ENCODE results near the gene TBL1XR1.

The TBL1XR1 gene

GRCh38 chr3:177069514-177070329 is 127.6 kb downstream of the TBL1XR1 start:
- no peak overlapping the region for H3K4me3 ChIP-seq (replicated peaks; ENCODE audit: low read depth, low read length)
- DNase-seq (ENCODE audit: extremely low read depth, insufficient read length) = no peak

DNA sequence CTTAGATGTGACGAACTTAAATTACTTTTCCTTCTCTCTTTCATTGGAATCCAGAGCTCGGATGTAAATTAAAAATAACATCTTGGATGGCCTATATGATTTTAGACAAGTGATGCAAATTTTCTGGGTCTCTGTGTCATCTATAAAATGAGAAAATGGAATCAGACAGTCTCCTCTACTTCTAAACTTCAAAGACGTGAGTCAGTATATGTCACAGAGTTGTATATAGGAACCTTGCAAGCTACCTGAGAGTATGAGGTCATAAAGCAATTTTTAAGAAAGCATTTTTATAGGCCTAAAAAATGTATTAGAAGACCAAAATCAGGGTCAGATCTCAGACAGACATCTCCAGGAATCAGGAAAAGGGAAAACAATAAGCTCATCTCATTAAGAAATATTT is 128.3 kb downstream of the TBL1XR1 start:
- H3K36me3 ChIP-seq (ENCODE audit: control insufficient read depth, insufficient read depth, low read length) = no peaks in the 10 kb centered on the region
- TF ChIP-seq, protein P1, sequence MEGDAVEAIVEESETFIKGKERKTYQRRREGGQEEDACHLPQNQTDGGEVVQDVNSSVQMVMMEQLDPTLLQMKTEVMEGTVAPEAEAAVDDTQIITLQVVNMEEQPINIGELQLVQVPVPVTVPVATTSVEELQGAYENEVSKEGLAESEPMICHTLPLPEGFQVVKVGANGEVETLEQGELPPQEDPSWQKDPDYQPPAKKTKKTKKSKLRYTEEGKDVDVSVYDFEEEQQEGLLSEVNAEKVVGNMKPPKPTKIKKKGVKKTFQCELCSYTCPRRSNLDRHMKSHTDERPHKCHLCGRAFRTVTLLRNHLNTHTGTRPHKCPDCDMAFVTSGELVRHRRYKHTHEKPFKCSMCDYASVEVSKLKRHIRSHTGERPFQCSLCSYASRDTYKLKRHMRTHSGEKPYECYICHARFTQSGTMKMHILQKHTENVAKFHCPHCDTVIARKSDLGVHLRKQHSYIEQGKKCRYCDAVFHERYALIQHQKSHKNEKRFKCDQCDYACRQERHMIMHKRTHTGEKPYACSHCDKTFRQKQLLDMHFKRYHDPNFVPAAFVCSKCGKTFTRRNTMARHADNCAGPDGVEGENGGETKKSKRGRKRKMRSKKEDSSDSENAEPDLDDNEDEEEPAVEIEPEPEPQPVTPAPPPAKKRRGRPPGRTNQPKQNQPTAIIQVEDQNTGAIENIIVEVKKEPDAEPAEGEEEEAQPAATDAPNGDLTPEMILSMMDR (IDR thresholded peaks at IDR 0.05; ENCODE audit: insufficient read depth, low read length, poor library complexity, severe bottlenecking) = no peak
- no peak for DNase-seq (ENCODE audit: extremely low read depth, insufficient read length)
- no peaks in the 10 kb centered on the region for H3K27me3 ChIP-seq (replicated peaks; ENCODE audit: control insufficient read depth, insufficient read depth, low read length)
- H3K4me3 ChIP-seq (replicated peaks; ENCODE audit: low read depth, low read length) = no peak overlapping the region

More at GRCh38 chr3:177069514-177070329, 127.6 kb downstream of the TBL1XR1 start:
- Histone ChIP-seq H3K36me3 (ENCODE audit: control insufficient read depth, insufficient read depth, low read length) (no peaks in the 10 kb centered on the region), H3K27me3 (replicated peaks; ENCODE audit: control insufficient read depth, insufficient read depth, low read length) (no peaks in the 10 kb centered on the region)
- TF ChIP-seq, protein P1 (IDR thresholded peaks at IDR 0.05; ENCODE audit: insufficient read depth, low read length, poor library complexity, severe bottlenecking) = no peak

DNA sequence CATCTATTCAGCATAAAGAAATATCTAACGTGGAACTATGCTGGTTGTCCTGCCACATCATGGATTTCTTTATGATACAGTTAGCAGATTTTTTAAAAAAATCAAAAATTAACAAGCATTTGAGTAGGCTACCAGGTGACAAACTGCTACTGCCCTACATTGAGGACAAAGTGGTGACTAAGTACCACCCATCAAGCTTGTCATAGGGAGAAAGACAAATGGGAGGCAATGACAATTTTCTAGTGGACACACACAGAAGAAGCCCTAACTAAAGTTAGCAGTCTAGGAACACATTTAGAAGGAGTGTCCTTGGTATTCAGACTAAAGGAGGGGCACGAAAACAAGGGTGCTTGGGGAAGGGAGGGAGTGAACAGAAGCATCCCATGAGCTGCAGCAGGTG is 131.2 kb downstream of the TBL1XR1 start:
- H3K36me3 ChIP-seq (ENCODE audit: control insufficient read depth, insufficient read depth, low read length) = no peaks in the 10 kb centered on the region; the same call in 1 of the 2 replicates

DNA sequence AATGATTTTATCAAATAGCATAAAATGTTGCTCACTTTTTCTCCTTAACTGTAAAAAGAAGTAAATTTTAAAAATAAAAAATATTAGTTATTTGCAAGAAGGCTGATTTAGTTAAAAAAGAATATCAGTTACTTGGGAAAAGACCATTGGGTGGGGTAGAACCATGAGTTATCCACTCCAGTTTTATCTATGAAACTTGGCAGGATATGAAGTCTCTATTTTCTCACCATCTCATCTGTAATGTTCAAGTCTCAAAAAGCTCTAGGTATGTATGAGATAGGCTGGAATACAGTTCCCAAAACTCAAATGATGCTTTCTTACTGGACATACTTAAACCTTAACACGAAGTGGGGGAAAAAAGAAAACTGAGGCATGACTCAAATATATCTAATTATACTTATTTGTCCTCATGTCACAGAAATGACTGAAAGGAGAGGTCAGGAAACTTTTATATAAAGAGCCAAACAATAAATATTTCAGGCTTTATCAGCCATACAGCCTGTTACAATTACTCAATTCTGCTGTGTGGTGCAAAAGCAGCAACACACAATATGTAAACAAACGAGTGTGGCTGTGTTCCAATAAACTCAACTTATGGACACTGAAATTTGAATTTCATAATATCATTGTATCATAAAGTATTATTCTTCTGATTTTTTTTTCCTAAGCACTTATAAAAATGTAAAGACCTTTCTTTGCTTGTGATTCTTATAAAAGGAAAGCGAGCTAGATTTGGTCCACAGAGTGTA is 131.8 kb downstream of the TBL1XR1 start:
- no peak overlapping the region for H3K4me3 ChIP-seq (replicated peaks; ENCODE audit: low read depth, low read length)
- DNase-seq (ENCODE audit: extremely low read depth, insufficient read length) = no peak
- no peaks in the 10 kb centered on the region for H3K27me3 ChIP-seq (replicated peaks; ENCODE audit: control insufficient read depth, insufficient read depth, low read length)
- TF ChIP-seq, protein P1 (IDR thresholded peaks at IDR 0.05; ENCODE audit: insufficient read depth, low read length, poor library complexity, severe bottlenecking) = no peak
- no peaks in the 10 kb centered on the region; the same call in 1 of the 2 replicates for H3K36me3 ChIP-seq (ENCODE audit: control insufficient read depth, insufficient read depth, low read length)

More for the DNA sequence above, 131.2 kb downstream of the TBL1XR1 start:
- no peak overlapping the region for H3K4me3 ChIP-seq (replicated peaks; ENCODE audit: low read depth, low read length)
- TF ChIP-seq, protein P1 (IDR thresholded peaks at IDR 0.05; ENCODE audit: insufficient read depth, low read length, poor library complexity, severe bottlenecking) = no peak
- no peaks in the 10 kb centered on the region for H3K27me3 ChIP-seq (replicated peaks; ENCODE audit: control insufficient read depth, insufficient read depth, low read length)
- DNase-seq (ENCODE audit: extremely low read depth, insufficient read length) = no peak

DNA sequence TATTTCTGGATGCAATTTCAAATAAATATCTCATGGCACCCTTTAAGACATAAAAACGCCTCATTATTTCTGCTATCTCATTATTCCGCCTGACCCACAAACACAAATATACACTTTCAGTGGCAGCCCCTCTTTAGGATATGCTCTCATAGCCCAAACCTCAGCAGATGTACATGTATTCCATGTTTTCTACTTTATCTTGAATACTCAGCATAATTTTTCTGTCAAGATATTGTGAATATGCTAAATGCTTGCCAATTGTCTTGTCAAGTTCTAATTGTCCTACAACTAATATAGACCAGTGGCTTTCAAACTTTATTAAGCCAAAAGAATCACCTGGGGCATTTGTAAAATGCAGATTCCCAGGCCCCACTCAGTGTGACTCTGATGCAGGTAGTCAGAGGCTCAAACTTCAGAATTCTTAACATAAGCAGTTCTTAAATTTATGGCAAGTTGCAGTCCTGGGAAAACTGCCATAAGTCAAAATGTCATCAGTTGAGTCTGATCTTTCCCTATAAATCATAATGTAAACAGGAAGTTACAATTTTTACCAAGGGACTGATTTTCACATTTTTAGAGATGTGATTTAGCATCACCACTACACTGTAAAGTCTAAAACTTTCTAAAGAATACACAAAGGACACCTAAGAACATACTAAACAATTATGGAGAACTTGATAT is 135.1 kb downstream of the TBL1XR1 start:
- Histone ChIP-seq H3K27me3 (replicated peaks; ENCODE audit: control insufficient read depth, insufficient read depth, low read length) (no peaks in the 10 kb centered on the region), H3K36me3 (ENCODE audit: control insufficient read depth, insufficient read depth, low read length) (no peaks in the 10 kb centered on the region; the same call in 1 of the 2 replicates), H3K4me3 (replicated peaks; ENCODE audit: low read depth, low read length) (no peak overlapping the region)
- DNase-seq (ENCODE audit: extremely low read depth, insufficient read length) = no peak
- TF ChIP-seq, protein P1 (IDR thresholded peaks at IDR 0.05; ENCODE audit: insufficient read depth, low read length, poor library complexity, severe bottlenecking) = no peak

Data from GM06990 (cell line).